IMR-90 (cell line): Measurements from ENCODE around the gene RSU1. TPM values are rescaled to one million over a fixed set of nuclear protein-coding genes. Genes with fewer than 3 reads are reported as not detected.

Source experiments
- ATAC-seq: fragments of 200-7000 bp; cut with Tn5 transposase; 2 replicates; pipeline ENCODE4 v1.9.1; 2020; ENCODE audit warnings: low read depth, mild to moderate bottlenecking, moderate library complexity
- BruUV-seq: library from RNA; stranded (reverse); fragments of 400-500 nt; replicated peaks from 2 replicates; lab custom pipeline; 2021; lab: Mats Ljungman, UMichigan
- CTCF ChIA-PET: fragments of 300-600 bp; formaldehyde crosslinking; extraction: SDS; loops from one replicate; lab custom pipeline; 2021; ENCODE audit warnings: antibody characterized with exemption; lab: Yijun Ruan, JAX
- POLR2A ChIA-PET: fragments of 300-600 bp; sonication (Branson Sonifier 250); formaldehyde crosslinking; loops from one replicate; lab custom pipeline; 2022; ENCODE audit warnings: antibody characterized with exemption; ENCODE audit not compliant: unreplicated experiment; lab: Charles Lee
- DNase-seq: peaks from one replicate; pipeline ENCODE4 v3.0.0; 2013
- H2AFZ ChIP-seq: replicated peaks from 2 replicates; pipeline ENCODE3; 2013; ENCODE audit warnings: low read length, mild to moderate bottlenecking; ENCODE audit not compliant: poor library complexity
- H2AK5ac ChIP-seq: 2 replicates; pipeline ENCODE4 v1.6.1; 2013; ENCODE audit warnings: low read depth, low read length, inconsistent platforms
- H2AK9ac ChIP-seq: replicated peaks from 2 replicates; pipeline ENCODE3; 2013; ENCODE audit warnings: mild to moderate bottlenecking, low read depth, low read length, moderate library complexity; ENCODE audit not compliant: poor library complexity
- H2BK120ac ChIP-seq: 2 replicates; pipeline ENCODE4 v1.6.1; 2013; ENCODE audit warnings: low read depth, low read length, inconsistent platforms
- H2BK15ac ChIP-seq: 3 replicates; pipeline ENCODE4 v1.6.1; 2013; ENCODE audit warnings: low read depth, low read length, inconsistent platforms
- H2BK20ac ChIP-seq: 2 replicates; pipeline ENCODE4 v1.6.1; 2013; ENCODE audit warnings: low read depth, mild to moderate bottlenecking, inconsistent platforms, low read length, moderate library complexity
- H2BK5ac ChIP-seq: 2 replicates; pipeline ENCODE4 v1.6.1; 2013; ENCODE audit warnings: mild to moderate bottlenecking, low read depth, low read length, inconsistent platforms; ENCODE audit not compliant: poor library complexity, severe bottlenecking
- H3K14ac ChIP-seq: replicated peaks from 2 replicates; pipeline ENCODE4 v1.6.1; 2013; ENCODE audit warnings: low read depth, low read length, inconsistent platforms
- H3K18ac ChIP-seq: 2 replicates; pipeline ENCODE4 v1.6.1; 2013; ENCODE audit warnings: low read depth, low read length, control low read depth
- H3K23ac ChIP-seq: 2 replicates; pipeline ENCODE4 v1.6.1; 2013; ENCODE audit warnings: low read depth, low read length, inconsistent platforms
- H3K27ac ChIP-seq: 2 replicates; pipeline ENCODE4 v1.5.1; 2013; ENCODE audit warnings: mild to moderate bottlenecking, control low read depth, low read length; ENCODE audit not compliant: insufficient read depth
- H3K27me3 ChIP-seq: 2 replicates; pipeline ENCODE4 v1.6.1; 2013; ENCODE audit warnings: low read length; ENCODE audit not compliant: control insufficient read depth, insufficient read depth
- H3K36me3 ChIP-seq: 2 replicates; pipeline ENCODE4 v1.6.1; 2013; ENCODE audit warnings: low read length, mixed read lengths; ENCODE audit not compliant: control insufficient read depth, insufficient read depth
- H3K4ac ChIP-seq: 2 replicates; pipeline ENCODE4 v1.6.1; 2013; ENCODE audit warnings: low read depth, low read length, inconsistent platforms
- H3K4me1 ChIP-seq: 2 replicates; pipeline ENCODE4 v1.6.1; 2013; ENCODE audit warnings: low read length, mixed read lengths; ENCODE audit not compliant: control insufficient read depth, insufficient read depth
- H3K4me2 ChIP-seq: 2 replicates; pipeline ENCODE4 v1.6.1; 2013; ENCODE audit warnings: low read depth, mild to moderate bottlenecking, control low read depth, low read length, moderate library complexity
- H3K4me3 ChIP-seq: 2 replicates; pipeline ENCODE4 v1.5.1; 2013; ENCODE audit warnings: low read depth, mild to moderate bottlenecking, control low read depth, low read length, moderate library complexity; ENCODE audit not compliant: insufficient read depth
- H3K56ac ChIP-seq: 2 replicates; pipeline ENCODE4 v1.6.1; 2013; ENCODE audit warnings: low read length, inconsistent platforms; ENCODE audit not compliant: insufficient read depth; ENCODE audit errors: extremely low read depth
- H3K79me1 ChIP-seq, 2 experiments: 2 replicates each; pipeline ENCODE4 v1.6.1; 2013; ENCODE audit warnings: low read length in 2 of 2, inconsistent platforms in 1 of 2, low read depth in 1 of 2
- H3K9ac ChIP-seq: 2 replicates; pipeline ENCODE4 v1.6.1; 2013; ENCODE audit warnings: low read depth, low read length, control low read depth
- H3K9me1 ChIP-seq: 2 replicates; pipeline ENCODE4 v1.6.1; 2013; ENCODE audit warnings: low read length, inconsistent platforms; ENCODE audit not compliant: insufficient read depth
- H3K9me3 ChIP-seq: 2 replicates; pipeline ENCODE4 v1.6.1; 2013; ENCODE audit warnings: low read length; ENCODE audit not compliant: control insufficient read depth, insufficient read depth
- H4K20me1 ChIP-seq: 2 replicates; pipeline ENCODE4 v1.6.1; 2013; ENCODE audit warnings: low read length, inconsistent platforms; ENCODE audit not compliant: insufficient read depth
- H4K5ac ChIP-seq: 2 replicates; pipeline ENCODE4 v1.6.1; 2013; ENCODE audit warnings: mild to moderate bottlenecking, low read depth, low read length, control low read depth
- H4K8ac ChIP-seq, 2 experiments: 2 replicates each; pipeline ENCODE4 v1.6.1; 2013; ENCODE audit warnings: low read depth in 2 of 2, low read length in 2 of 2, control low read depth in 1 of 2, inconsistent platforms in 1 of 2
- H4K91ac ChIP-seq: 2 replicates; pipeline ENCODE4 v1.6.1; 2013; ENCODE audit warnings: low read depth, low read length, inconsistent platforms; ENCODE audit not compliant: insufficient read depth
- BHLHE40 ChIP-seq: fragments of 150-350 bp; IDR thresholded peaks from 2 replicates; pipeline ENCODE4 v1.6.1; 2016; ENCODE audit warnings: mild to moderate bottlenecking, low read depth, low read length
- CHD1 ChIP-seq: IDR thresholded peaks from 2 replicates; pipeline ENCODE4 v1.6.1; 2012; ENCODE audit warnings: low read depth, low read length, improper control_type of control experiment
- CTCF ChIP-seq: conservative IDR thresholded peaks from 2 replicates; pipeline ENCODE4 v1.5.1; 2012; ENCODE audit warnings: mild to moderate bottlenecking, low read depth, low read length, improper control_type of control experiment
- FOS ChIP-seq: fragments of 150-350 bp; IDR thresholded peaks from 2 replicates; pipeline ENCODE4 v1.6.1; 2016; ENCODE audit warnings: low read depth, low read length
- MAZ ChIP-seq: IDR thresholded peaks from 2 replicates; pipeline ENCODE4 v1.6.1; 2012; ENCODE audit warnings: low read depth, mild to moderate bottlenecking, low read length, improper control_type of control experiment, moderate library complexity, borderline replicate concordance
- NFE2L2 ChIP-seq: fragments of 150-350 bp; IDR thresholded peaks from 2 replicates; pipeline ENCODE4 v1.6.1; 2016; ENCODE audit warnings: low read depth, mild to moderate bottlenecking, low read length
- WGBS, 2 experiments: methylation state at CpG; one replicate each; pipeline versions ENCODE4 v1.1.5 to v1.1.7; 2013; ENCODE audit warnings: missing lambda C conversion rate in 2 of 2; ENCODE audit not compliant: insufficient read length in 1 of 2; ENCODE audit errors: extremely low coverage in 2 of 2; 5-methylcytosine and 5-hydroxymethylcytosine counted together
- dilution Hi-C: fragments of 300-500 bp; cut with HindIII; formaldehyde crosslinking; loops from one replicate; pipeline ENCODE4 v1.14.3; 2018; ENCODE audit warnings: low sequenced_read_pairs; ENCODE audit not compliant: unreplicated experiment
- in situ Hi-C: fragments of 300-500 bp; cut with MboI; formaldehyde crosslinking; loops from 3 replicates; pipeline ENCODE4 v1.14.3; 2019; ENCODE audit warnings: low sequenced_read_pairs, inconsistent platforms, mixed read lengths
- intact Hi-C: fragments of 100-400 bp; cut with micrococcal nuclease; formaldehyde crosslinking; loops from 2 replicates; pipeline ENCODE4 v1.10.0; 2022
- polyA plus RNA-seq, 3 experiments: library from polyadenylated mRNA; depleted of rRNA; stranded (reverse); fragments of >200 nt; gene quantifications; 2 replicates each; pipeline ENCODE4 v1.2.3, GENCODE V29; 2012; ENCODE audit warnings: low replicate concordance in 1 of 3
- total RNA-seq: library from RNA; depleted of rRNA; stranded (reverse); fragments of >200 nt; gene quantifications from 2 replicates; pipeline ENCODE4 v1.2.3, GENCODE V29; 2012
- TF ChIP-seq, protein P1 (sequence below): fragments of 150-350 bp; IDR thresholded peaks from 2 replicates; pipeline ENCODE4 v1.6.1; 2016; ENCODE audit warnings: low read depth, mild to moderate bottlenecking, low read length, moderate library complexity, borderline replicate concordance

RSU1 gene
- total and polyA plus RNA-seq, 2 of the 4 experiments (the other 2 are of a cell fraction), result 134 to 148 TPM

DNA sequence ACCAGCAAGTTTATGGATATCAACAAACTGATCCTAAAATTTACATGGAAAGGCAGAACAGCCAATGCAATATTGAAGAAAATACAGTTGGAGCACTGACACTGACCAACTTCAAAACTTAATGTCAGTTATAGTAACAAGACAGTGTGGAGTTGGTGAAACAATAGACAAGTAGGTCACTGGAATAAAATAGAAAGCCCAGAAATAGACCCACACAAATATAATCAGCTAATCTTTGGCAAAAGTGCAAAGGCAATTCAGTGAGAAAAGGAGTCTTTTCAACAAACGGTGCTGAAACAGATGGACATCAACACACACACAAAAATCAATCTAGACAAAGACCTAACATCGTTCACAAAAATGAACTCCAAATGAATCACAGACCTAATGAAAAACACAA lies 13.8 kb downstream of the RSU1 start:
- no peak overlapping the region for H3K4me3 ChIP-seq
- WGBS, 2 experiments, result no CpG with 5 or more reads among the region's 2 CpGs
- BruUV-seq, result no TSS peak
- 0 out of 2 replicates have a peak, but pooled peaks cover 3% of the 10 kb centered on the region for H3K9me1 ChIP-seq
- intact Hi-C loops (no loop called here), dilution Hi-C loops (no loop called here), in situ Hi-C loops (no loop called here)
- H3K4me1 ChIP-seq, result no peaks in the 10 kb centered on the region
- H4K8ac ChIP-seq, result no peak overlapping the region
- H3K27me3 ChIP-seq, result no peaks in the 10 kb centered on the region
- ATAC-seq, result no peak
- no peak overlapping the region for H2AK9ac ChIP-seq
- H2BK5ac ChIP-seq, result no peak overlapping the region
- H2BK120ac ChIP-seq, result no peak overlapping the region
- peaks cover 25 to 46% of the 10 kb centered on the region in 2 experiments for H3K79me1 ChIP-seq
- H3K18ac ChIP-seq, result no peak overlapping the region
- H3K4ac ChIP-seq, result no peak overlapping the region
- H3K56ac ChIP-seq, result no peak overlapping the region
- H2AK5ac ChIP-seq, result no peak overlapping the region
- H4K91ac ChIP-seq, result no peak overlapping the region
- H4K20me1 ChIP-seq, result peaks cover 19% of the 10 kb centered on the region; the same call in 1 of the 2 replicates
- no peak overlapping the region for H2BK20ac ChIP-seq
- H3K14ac ChIP-seq, result no peak overlapping the region
- no peak overlapping the region for H3K9ac ChIP-seq
- H3K36me3 ChIP-seq, result peaks cover 6% of the 10 kb centered on the region
- H2BK15ac ChIP-seq, result no peak overlapping the region
- no peak overlapping the region for H2AFZ ChIP-seq
- H3K27ac ChIP-seq, result no peak overlapping the region
- DNase-seq, result no peak
- no peak overlapping the region for H3K23ac ChIP-seq
- no peaks in the 10 kb centered on the region for H3K9me3 ChIP-seq
- TF ChIP-seq MAZ (no peak), CTCF (no peak), CHD1 (no peak), NFE2L2 (no peak), FOS (no peak), BHLHE40 (no peak)
- TF ChIP-seq, protein P1, sequence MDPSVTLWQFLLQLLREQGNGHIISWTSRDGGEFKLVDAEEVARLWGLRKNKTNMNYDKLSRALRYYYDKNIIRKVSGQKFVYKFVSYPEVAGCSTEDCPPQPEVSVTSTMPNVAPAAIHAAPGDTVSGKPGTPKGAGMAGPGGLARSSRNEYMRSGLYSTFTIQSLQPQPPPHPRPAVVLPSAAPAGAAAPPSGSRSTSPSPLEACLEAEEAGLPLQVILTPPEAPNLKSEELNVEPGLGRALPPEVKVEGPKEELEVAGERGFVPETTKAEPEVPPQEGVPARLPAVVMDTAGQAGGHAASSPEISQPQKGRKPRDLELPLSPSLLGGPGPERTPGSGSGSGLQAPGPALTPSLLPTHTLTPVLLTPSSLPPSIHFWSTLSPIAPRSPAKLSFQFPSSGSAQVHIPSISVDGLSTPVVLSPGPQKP, result no peak
- CTCF ChIA-PET, result interaction anchor here (0.6 to 0.7 kb wide), 2 partner anchors 141 to 1711 kb away, joined by 3 to 4 read pairs; no protein-coding TSS in a partner anchor
- POLR2A ChIA-PET, result no interaction called here
- H4K5ac ChIP-seq, result no peak overlapping the region
- H3K4me2 ChIP-seq, result no peak overlapping the region
